Hematopoietic multipotent progenitor cell treated with erythropoietin and hydrocortisone succinate and interleukin-3 and kit ligand, for 17 days (in vitro differentiated cells): Measurements from ENCODE around the gene ZNF573.
"Not testable (repeated sequence)": the region's sequence is repeated elsewhere in the genome, so short reads cannot be mapped to it uniquely, and the experiment has no call there.

Experiments used
- DNase-seq: peaks from one replicate; pipeline ENCODE4 v3.0.0-alpha.2; 2015; ENCODE audit warnings: low spot score

Gene ZNF573

GRCh38 chr19:37779127-37780005 is at the start of gene ZNF573:
Gene ZNF573 (minus strand): TSS chr19:37779586. CDS start chr19:37773729, 5,857 bp downstream.
- peak; percentile 36 for DNase-seq

DNA sequence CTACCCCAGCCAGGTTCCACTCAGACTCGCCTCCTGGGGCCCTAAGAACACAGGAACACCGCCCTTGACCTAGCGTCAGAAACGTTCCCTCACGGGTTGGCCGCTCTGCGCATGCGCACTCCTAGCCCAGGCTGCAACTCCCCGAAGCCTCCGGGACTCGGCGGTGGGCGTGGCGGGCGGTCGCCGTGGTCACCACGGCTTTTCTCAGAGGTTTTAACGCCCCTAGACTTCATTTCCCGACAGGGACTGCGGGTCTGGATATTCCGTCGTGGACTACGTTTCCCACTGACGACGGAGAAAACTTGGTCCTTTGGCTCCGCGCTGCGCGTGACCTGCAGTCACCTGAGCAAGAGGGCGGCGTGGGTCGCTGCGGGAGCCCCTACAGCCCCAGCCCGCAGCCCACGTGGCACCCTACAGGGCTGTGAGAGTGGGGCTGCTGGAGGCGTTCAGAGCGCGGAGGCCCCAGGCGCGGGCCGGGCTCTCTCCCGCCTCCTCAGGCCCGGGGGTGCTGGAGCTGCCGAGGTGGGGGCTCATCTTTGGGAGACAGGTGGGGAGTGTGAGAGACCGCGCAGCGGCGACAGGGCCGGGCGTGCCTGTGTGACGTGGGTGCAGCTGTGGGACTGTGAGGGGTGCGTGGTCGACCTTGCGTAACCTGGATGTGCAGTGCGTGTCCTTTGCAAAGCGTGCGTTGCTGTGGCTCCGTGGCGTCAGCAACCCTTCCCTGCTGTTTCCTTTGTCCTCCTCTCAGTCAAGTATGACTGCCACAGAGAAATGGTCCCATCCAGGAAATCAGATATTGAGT is 38.0 kb upstream of the ZNF573 start:
- DNase-seq = no peak

- not testable (repeated sequence) for DNase-seq
These were observed 36.2 kb upstream of the ZNF573 start for GRCh38 chr19:37815611-37816010.

DNA sequence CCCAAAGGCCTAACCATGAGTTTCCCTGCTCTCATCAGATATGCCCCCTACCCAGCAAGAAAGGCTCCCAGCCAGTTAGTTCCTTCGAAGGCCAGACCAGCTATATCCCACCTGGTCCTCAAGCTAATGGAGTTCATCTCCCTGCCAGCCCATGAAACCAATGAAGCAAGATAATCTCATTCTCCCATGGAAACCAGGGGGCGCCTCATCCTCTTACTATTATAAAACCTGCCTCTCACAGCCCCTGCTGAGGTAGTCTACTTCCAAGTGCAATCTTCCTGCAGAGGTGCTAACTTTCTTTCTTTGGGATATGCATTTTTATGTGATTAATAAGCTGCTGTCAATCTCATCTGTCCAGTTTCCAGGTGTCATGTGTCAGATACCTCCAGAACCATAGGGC is 34.0 kb upstream of the ZNF573 start:
- DNase-seq = no peak

GRCh38 chr19:37809366-37809765 is 30.0 kb upstream of the ZNF573 start:
- DNase-seq = no peak

GRCh38 chr19:37803249-37803840 is 24.0 kb upstream of the ZNF573 start:
- no peak for DNase-seq

DNA sequence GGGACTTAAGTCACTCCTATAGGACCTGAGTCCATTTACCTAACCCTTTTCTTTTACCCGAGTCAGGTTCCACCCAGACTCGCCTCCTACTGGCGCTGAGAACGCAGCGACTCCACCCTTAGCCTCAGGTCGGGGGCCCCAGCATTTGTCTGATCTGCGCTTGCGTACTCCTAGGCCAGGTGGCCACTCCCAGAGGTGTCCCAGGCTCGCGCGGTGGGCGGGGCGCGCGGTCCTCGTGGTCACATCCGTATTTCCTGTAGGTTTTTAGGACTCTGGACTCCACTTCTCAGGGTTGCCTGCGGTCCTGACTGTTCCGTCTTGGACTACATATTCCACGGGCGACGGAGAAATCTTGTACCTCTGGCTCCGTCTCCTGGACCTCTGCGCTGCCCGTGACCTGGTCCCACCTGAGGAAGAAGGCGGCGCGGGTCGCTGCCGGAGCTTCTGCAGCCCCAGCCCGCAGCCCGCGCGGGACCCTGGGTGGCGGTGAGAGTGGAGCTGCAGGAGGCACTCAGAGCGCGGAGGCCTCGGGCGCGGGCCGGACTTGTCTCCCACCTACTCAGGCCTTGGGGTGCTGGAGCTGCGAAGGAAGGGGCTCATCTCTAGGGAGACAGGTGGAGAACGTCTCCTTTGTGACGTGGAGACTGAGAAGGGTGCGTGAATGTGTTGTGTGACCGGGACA is 11.0 kb upstream of the ZNF573 start:
- no peak for DNase-seq

DNA sequence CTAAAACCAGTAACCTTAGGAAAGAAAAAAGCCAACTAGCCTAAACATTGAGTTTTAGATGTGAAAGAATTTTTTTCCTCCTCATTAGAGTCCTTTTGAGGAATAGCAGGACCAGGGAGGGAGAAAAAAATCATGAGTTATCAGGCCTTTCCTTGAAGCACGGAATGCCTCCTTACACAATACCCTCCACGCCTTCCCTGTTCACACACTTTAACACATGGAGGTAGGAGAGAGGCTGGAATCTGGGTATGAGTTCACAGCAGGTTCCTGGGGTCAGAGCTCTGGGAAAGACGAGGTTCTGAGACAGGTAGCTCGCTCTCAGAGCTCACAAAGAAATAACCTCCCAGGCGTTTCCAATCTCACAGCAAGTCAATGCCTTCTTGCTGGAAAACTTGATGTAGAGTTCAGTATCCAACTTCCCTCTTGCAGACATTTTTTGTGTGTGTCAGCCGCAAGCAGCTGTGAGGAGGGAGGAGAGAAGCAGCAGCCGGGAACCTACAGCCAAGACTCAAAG is 716 bp downstream of the ZNF573 start:
- no peak for DNase-seq

DNA sequence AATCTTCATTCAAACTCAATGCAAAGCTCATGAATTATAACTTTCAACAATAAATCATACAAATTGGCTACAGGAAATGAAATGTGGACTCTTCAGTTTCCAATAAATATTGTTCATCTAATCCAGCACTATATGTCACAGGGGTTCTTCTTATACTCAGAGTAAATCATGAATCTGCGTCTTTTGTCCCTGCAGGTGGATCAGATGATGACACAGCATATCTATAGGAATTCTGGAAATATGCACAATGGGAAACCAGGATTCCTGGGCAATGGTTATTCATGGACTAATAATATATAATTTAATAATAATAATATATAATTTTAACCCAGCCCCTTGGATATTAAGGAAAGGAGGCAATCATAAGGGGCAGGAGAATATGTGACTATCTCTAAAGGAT is 8.4 kb downstream of the ZNF573 start:
- DNase-seq = no peak

- DNase-seq = no peak
These were observed 15.9 kb downstream of the ZNF573 start for GRCh38 chr19:37763488-37763887.

GRCh38 chr19:37757683-37758082 is 21.7 kb downstream of the ZNF573 start:
- DNase-seq = not testable (repeated sequence)

DNA sequence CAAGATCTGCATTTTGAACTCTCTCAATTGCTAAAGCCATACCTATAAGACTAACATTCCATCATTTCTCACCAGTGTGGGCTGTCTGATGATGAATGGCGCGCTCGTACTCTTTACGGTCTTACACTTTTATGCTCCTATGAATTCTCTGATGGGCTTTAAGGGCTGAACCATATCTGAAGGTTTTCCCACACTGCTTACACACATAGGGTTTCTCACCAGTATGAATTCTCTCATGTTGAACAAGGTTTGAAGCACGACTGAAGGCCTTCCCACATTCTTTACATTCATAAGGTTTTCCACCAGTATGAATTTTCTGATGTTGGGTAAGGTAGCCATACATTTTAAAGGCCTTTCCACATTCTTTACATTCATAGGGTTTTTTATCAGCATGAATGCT is 41.0 kb downstream of the ZNF573 start:
- DNase-seq = no peak

- no peak for DNase-seq
These were observed 54.2 kb downstream of the ZNF573 start for GRCh38 chr19:37725181-37725580.

GRCh38 chr19:37719927-37720265 is 59.5 kb downstream of the ZNF573 start:
- DNase-seq = no peak

DNA sequence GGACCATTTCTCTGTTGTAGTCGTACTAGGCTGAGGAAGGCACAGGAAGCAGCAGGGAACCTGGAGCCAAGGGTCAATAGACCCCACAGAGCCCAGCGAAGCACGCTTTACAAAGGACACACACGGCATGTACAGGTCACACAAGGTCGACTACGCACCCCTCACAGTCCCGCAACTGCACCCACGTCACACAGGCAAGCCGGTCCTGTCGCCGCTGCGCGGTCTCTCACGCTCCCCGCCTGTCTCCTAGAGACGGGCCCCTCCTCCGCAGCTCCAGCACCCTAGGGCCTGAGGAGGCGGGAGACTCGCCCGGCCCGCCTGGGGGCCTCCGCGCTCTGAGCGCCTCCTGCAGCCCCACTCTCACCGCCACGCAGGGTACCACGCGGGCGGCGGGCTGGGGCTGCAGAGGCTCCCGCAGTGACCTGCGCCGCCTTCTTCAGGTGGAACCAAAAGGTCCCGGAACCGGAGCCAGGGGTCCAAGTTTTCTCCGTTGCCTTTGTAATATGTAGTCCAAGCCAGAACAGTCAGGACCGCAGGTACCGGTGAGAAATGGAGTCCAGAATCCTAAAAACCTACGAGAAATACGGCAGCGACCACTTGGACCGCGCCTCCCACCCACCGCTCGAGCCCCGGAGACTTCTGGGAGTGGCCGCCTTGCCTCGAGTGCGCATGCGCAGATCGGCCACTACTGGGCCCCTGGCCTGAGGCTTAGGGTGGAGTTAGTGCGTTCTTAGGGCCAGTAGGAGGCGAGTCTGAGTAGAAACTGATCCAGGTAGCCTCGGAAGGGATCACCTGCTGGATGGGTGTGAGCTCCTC is 60.1 kb downstream of the ZNF573 start, which contains the start of gene ZNF607:
TSS of gene ZNF607 (minus strand) at position 651 of the 816 bp plus-strand sequence. CDS start 8,143 bp downstream, outside the sequence.
- DNase-seq = peak; percentile 61

GRCh38 chr19:37718304-37718703 is 61.1 kb downstream of the ZNF573 start:
- DNase-seq = no peak

DNA sequence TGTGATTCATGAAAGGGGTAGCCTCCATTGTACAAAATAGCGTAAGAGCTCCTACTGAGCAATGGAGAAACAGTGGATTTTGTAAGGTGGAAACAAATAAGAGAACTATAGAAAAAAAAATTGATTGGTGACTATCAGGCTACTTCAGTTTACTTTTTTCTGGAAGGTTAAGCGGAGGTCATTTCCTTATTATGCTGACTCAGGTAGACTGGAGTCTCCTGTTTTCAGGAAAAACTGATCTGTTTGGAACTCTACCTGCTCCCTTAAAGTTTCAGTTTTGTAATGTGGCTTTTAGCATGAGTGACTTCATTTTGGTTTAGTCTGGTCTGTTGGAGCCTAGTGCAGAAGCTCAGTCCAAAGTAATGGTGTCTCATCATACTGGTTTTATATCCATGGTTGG is 63.2 kb downstream of the ZNF573 start:
- no peak for DNase-seq

DNA sequence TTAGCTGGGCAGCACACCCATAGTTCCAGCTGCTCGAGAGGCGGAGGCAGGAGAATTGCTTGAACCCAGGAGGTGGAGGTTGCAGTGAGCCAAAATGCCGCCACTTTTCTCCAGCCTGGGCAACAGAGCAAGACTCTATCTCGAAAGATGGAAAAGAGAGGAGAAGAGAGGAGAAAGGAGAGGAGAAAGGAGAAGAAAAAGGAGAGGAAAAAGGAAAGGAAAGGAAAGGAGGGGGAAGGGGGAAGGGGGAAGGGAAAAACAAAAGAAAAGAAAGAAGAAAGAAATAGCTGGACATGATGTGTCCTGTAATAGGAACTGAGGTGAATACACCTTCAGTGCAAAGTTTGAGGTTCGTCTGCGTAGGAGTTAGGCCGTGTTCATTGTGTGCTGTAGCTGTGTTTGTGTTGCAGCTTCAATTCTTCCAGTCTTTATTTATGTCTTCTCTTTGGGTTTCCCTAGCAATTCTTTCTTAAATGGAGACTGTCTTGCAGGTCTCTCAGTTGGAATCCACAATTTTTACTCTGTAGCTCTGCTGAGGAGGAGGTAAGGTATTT is 73.3 kb downstream of the ZNF573 start:
- DNase-seq = no peak

DNA sequence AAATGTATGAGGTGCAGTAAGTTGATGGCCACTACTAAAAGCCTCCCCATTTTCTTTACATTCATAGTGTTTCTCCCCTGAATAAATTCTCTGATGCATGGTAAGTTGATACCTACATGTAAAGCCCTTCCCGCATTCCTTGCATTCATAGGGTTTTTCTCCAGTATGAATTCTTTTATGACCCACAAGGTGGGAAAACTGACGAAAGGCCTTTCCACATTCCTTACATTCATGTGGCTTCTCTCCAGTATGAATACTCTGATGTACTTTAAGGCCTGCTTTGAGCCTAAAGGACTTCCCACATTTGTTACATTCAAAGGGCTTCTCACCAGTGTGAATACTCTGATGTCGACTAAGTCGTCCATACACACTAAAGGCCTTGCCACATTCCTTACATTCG is 80.3 kb downstream of the ZNF573 start:
- DNase-seq = no peak

DNA sequence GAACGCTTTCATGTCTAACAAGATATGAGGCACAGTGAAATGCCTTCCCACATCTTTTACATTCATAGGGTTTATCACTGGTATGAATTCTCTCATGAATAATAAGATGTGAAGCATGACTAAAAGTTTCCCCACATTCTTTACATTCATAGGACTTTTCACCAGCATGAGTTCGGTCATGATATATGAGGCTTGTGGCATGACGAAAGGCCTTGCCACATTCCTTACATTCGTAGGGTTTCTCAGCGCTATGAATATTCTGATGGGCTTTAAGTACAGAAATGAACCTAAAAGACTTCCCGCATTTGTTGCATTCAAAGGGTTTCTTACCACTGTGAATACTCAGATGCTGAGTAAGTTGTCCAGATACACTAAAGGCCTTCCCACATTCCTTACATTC is 81.2 kb downstream of the ZNF573 start:
- DNase-seq = no peak
